DMS153 (cell line): Measurements from ENCODE around the gene DNAH10.

ENCODE experiments used
- DNase-seq: peaks from one replicate; lab custom pipeline; 2025; lab: John Stamatoyannopoulos, UW

DNAH10 gene

DNA sequence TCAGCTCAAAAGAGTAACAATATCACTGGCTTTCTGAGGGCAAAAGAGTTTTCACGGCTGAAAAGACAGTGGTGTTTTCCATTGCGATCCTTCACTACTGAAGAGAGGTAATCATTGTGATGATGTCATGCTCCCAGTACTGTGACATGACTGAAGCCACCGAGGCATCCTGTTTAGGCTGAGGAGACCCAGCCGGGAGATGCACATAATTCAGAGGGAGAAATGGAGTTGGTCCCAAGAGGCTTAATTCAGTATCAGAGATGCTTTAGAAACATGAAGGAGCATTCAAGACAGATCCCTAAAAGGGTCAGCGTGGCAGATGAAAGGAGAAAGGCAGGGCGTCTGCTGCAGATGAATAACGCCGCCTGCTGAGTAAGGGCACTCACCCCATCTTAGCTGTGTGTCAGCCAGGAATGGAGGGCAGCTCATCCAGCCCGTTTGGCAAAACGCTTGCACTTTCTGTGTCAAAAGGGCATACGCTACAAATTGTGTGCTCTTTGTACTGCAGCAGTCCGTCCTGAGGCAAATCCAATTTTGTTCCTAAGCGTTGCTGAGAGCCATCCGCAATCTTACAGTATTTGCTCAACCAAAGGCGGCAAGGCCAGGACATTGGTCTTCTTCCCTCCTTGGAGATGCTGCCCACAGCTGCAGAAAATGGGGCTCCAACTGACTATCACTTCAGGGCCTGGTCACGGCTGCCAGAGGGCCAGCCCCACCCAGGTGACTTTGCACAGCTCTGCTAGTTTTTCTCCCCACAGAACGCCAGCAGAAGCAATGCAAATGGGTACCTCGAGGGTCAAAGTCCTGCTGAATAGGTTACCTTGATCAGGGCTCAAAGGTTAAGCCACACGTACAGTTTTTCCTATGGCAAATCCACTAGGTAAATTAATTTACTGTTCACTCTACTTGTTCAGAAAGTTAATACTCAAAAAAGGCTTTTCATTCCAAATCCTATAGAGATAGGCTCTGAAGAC lies 187.0 kb downstream of the DNAH10 start:
- DNase-seq: no peak

DNA sequence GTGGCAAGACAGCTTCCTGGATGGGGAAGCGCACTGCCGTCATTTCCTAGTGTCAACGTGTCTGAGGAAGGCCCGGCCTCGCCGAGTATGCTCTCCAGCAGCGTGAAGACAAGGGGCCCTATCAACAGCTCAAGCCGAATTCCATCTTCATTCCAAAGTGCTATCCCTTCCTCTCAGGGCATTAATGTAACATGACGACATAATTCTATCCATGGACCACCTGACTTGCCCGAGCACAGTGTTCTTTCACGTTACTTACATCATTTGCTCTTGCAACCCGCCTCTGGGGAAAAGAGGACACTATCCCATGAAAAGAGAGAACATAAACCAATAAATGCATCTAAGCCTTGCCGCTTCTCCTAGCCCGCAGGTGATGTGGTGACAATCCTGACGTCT lies 187.7 kb downstream of the DNAH10 start:
- DNase-seq: no peak

DNA sequence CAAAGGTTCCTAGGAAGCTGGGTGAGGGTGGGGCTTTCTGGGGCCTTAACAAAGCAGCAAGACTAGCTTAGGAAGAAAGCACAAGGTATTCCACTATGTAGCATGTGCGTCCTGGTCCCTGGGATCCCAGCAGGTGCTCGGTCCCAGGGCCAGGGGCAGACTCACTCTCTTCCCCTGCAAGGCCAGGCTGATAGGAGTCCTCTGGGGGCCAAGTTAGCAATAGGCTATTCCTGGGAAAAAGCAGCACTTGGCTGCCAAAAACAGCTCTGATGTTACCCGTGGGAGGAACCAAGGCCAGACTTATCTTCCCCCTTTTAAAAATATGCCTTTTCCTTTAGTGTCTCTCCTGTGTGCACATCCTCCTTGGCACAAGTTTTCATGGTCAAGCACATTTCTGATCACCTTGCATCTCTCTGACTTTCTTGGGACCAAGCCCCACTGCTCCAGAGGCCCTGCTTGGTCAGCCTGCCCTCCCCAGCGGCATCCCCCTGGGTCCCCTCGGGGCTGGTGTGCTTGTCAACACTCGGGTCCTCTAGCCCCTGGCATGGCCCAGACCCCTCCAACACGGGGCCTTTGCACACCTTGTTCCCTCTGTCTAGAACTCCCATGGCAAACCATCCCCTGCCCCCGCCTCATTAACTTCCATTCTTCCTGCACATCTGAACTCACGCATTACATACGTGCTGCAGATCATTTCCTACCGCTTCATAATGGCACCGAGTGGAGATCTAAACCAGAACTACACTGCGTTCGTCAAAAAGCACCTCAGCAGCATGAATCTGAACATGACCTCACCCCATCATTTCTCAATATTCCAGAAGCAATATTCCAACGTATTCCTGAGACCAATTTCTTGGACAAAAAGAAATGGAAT lies 188.6 kb downstream of the DNAH10 start:
- no peak for DNase-seq

DNA sequence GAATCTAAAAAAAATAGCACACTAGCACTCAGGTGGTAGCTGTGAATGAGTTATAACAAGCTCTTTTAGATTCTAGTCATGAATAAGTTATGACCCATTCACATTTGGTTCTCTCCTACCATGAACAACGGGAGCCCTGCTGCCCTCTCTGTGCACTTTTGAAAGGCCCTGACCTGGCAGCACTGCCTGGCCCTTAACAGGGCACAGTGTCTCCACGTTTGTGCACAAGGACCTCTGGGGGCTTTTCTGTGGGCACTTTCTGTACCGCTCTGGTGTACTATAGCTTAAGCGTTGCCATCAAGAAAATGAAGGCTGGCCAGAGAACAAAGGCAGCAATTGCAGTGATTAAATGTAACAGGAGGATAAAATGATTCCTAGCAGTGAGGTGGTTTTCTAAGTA lies 189.4 kb downstream of the DNAH10 start:
- no peak for DNase-seq

DNA sequence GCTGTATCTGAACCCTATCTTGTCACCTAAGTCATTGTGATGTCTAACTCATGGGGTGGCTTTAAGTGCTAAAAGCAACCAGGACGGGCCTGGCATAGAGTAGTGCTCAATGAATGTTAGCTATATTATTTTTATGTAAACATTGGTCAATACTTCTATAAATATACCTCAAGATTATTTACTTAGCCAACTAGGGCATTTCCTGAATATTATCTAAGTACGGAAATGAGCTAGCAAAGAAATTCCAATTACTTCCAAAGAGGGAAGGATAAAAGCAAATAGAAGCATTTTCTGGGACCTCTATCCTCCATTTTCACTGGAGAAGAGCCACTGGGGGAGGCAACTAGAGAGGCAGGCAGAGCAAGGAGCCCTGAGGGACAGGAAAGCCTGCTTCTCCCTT lies 189.9 kb downstream of the DNAH10 start:
- no peak for DNase-seq

DNA sequence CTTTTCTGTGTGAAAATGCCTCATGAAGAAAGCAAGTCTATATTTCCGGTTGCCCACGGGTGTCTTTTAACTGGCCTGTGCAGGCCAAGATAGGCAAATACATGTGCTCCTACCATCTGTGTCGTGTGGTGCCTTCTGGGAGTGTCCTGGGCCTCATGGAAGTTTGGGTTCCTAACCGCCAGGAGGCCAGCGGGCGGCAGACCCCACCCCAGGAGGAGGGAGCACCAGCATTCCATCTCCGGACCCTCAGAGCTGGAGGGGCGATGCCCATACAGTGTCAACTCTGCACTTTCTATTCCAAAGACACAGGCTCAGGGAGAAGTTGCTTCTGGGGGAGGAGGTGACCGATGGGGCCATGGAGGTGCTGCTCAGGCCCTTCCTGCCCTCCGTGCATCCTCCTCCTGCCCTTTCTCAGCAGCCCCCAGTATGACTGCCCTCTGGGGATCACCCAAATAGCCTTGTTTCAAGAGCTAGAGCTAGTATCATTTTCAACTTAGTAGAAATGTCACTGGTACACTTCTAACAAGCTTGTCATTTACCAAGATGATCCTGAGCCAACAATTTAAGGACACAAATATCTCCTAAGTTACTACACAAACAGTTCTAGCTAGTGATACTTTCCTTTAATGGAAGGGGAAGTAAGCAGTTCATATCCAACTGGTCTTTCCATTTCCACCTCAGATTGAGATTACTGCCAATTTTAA lies 192.7 kb downstream of the DNAH10 start:
- DNase-seq: no peak

DNA sequence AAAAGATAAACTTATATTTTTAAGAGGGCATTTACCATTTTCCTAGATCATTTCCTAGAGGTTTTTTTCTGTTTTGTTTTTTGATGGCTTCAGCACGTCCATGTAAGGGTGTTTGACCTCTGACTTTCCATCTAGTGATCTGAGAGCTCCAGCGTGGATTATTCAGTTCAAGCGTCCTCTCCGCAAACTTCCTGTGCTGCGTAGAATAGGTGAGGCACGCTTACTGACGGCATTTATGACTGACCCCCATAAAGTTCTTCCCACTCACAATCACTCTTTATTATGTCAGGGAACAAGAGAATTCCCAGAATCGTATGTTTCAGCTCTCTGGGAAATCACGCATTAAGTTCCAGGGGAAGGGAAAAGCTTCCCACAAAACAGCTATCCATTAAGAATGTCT lies 194.1 kb downstream of the DNAH10 start:
- DNase-seq: no peak

DNA sequence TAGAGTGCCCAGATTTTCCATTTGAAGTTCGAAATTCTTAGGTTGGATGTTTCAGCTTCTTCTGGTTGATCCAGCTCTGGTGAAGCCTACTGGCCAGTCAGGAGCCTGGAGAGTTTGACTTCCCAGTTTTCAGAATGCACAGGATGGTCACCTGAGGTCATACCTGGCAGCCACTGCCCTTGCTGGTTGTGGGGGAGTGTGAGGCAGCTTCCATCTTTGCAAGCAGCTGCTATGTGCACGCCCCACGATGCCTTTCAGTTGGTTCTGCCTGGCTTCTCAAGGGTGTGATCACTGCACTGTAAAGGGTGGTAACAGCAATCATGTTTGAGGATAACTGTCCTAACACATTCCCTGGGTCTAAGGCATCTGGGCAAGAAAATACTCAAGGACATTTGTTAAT lies 195.1 kb downstream of the DNAH10 start:
- no peak for DNase-seq

DNA sequence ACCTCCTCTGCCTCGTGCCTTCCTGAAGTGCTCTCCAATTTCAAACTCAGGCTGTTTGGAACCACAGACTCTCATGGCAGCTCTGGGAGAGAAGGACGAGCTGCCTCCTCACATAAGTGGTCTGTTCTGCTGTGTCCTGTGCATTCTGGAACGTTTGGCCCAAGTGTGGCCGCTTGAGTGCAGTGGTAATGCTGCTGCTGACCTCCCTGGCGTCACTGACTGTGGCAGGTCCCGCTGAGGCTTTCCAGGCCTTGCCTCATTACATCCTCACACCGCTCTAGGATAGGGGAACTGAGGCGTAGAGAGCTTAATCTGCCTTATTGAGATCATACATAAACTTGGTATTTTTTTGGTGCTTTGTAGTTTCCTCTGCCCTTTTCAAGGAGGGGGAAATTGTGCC lies 196.4 kb downstream of the DNAH10 start:
- no peak for DNase-seq

DNA sequence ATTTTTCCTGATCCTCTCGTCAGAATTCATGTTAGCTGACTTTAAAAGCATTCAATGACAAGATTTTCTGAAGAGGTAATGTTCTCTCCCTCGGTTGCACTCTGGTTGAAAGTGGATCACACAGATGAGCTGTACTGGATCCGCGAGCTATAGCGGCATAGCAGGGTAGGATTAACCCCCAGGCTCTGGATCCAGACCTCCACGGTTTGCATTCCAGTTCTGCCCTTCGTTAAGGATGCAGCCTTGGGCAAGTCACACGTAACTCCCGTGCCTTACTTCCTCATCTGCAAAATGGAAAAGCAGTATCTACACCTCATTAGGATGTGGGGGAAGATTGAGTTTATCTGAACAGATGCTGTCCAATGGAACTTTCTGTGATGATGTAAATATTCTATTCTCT lies 196.8 kb downstream of the DNAH10 start:
- no peak for DNase-seq

DNA sequence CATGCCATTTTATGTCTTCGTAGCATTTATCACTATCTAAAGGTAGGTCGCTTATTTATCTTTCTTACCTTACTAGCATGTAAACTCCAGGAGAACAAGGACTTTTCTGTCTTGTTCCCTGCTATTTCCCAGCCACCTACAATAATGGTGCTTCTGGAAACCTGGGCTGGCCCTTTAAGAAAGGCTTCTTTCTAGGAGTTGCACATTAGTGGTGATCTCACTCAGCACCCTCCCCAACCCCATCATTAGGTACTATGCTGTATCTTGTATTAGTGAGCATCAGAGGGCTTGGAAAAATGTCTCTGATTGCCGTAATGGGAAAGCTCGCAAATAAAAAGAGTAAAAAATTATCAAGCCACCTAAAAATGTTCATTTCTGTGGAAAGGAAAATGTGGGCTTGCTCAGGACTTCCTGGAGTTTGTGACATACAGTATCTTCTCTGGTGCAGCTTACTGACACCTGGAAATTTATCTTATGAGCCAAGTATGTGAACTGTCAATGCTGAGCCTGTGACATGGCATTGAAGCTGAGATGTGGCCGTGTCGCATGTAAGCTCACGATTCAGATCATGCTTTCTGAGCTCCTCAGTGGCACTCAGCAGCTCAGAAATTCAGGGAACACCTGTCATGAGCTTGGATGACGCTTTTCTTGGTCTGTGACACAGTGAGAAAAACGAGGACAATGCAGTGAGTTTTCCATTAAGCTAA lies 198.1 kb downstream of the DNAH10 start:
- no peak for DNase-seq

DNA sequence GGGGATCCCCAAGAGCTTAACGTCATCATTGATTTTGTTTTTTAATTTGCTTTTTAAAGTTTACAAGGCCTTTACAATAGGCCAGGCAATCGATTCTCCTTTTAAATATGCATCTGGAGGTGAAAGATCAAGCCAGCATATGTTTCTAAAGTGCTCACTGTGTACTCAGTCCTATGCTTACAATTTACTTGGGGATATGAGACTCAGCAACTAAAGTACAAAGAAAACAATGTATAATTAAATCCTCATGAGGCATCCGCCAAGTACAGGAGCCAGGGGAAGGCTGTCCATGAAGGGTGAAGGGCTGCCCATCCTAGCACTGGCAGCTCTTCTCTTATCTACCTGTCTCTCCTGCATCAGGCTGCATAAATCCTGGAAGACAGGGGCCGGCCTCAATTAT lies 198.8 kb downstream of the DNAH10 start:
- no peak for DNase-seq

DNA sequence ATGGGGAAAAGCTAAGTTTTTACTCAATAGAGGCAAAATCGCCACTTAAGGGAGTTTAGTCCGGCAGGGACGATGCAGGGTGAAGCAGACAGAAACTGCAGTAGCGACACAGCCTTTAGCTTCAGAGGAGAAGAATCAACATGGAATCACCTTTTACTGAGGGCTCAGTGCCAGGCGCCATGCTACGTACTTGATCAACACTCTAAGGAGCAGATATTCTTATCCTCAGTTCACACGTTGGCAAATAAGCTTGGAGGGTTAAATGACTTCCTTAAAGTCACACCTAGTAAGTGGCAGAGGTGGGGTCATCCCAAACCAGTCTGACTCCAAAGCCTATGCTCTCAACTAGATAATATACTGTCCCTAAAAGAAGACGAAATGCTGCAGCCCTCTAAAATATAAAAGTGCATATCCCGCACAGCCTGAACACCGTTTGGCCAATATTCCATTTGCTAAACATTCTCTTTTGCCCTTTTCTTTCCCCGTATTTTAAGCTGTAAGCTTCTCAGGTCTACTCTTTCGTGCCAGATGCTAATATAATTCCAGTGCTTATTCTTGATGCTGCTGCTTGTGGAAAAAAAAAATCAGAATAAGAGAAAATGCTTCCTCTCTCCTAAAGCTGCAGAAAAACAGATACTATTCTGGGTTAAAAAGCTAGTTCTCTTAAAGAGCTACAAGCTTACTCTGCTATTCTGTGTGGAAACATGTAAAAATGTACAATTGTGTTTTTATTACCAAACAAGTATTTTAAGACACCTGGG lies 199.7 kb downstream of the DNAH10 start:
- DNase-seq: no peak

DNA sequence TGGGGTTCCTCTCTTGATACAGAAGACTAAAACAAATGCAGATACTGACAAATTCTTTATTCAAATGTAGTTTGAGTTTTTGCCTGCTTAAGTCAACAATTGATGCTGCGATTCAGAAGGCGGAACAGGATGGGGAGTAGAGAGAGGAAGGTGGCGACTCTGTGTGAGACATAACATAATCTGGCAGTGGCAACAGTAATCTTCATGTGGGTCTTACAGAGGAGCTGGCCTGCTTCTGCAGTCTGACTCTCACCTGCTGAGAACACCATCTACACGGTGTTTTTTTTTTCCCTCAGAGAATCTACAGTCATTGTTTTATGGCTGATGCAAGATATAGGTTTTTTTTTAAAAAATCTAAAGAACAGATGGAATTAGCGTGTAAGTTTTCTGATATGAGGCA lies 200.4 kb downstream of the DNAH10 start:
- no peak for DNase-seq

DNA sequence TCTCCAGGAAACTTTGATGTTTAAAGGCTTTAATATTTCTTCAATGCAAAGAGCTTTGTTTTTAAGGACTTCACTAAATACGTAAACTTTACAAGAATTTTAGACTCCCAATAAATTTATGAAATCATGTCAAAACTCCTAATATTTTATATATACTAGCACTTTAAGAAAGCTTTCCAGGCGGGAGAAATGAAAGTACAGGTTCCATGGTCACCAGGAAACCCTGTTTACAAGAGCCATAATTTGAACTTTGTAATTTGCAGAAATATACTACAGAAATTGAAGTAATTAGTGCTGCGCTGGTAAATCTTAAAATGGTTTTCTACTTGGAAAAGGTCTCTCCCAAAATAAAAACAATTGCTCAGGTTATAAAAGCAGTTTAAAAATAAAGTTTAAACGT lies 201.7 kb downstream of the DNAH10 start:
- no peak for DNase-seq

DNA sequence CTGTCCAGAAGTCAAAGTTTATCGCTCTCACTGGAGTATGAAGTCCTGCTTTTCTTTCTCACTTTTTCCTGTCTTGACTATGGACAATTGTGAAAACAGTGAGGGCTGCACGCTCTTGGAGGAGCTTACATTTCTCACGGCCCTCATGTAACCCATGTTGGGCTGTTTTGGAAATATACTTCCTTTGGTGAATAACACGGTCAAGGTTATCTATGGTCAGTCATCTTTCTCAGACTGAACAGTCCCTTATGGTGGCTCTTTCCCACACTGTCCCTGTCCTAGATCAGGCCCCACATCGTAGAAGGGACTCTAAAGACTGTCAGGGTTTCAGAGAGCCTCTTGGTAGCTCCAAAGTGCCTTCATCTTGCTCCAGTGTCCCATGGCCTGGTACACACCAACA lies 203.3 kb downstream of the DNAH10 start:
- no peak for DNase-seq

DNA sequence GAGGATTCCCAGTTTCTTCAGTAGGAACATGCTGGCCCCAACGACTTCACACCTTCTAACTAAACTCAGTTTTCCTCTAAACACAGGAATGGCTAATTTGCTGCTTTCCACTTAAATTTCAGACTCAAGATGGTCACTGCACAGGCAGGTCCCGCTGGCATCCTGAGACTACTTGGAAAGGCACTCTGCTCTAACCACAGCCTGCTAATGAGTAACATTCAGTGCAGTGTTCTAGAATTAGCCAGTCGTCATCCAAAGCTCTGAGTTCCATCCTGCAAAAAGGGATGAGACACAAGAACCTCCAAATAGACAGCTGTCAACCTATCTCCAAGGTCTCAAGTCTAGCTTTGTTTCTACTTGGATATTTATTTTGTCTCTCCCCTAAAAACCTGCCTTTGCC lies 204.5 kb downstream of the DNAH10 start:
- no peak for DNase-seq

DNA sequence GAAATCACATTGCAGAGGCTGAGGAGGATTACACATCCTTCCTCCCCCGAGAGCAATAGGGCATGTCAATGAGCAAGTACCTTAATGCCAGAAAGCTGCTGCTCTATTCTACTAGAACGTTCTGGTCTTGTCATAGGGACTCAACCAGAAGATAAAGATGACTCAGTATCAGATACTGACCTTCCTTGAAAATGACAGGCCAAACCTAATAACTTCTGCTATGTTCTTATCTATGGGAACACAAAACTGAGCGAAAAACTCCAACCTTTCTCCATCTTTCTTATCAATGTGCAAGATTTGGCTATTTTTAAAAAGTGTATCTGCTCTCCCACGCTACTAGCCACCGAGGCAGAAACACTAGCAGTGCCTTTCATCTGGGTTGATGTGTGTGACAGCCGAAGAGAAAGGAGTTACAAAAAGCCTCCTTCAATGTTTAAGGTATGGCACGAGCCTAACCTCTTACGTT lies 205.1 kb downstream of the DNAH10 start:
- DNase-seq: no peak

DNA sequence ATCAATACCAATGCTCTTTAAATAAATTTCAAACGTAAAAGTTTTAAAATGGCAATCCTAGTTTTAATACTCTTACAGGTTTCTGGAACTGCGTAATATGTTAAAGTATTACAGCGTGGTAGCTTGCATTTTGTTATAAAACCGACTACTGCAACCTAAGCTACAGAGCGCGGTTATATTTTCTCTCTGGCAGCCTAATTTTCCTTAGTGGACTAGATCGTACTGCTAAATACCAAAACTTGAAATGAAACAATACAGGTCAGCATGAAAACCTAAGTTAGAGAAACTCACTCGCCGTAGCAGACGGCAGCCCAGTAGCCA lies 209.3 kb downstream of the DNAH10 start:
- no peak for DNase-seq

DNA sequence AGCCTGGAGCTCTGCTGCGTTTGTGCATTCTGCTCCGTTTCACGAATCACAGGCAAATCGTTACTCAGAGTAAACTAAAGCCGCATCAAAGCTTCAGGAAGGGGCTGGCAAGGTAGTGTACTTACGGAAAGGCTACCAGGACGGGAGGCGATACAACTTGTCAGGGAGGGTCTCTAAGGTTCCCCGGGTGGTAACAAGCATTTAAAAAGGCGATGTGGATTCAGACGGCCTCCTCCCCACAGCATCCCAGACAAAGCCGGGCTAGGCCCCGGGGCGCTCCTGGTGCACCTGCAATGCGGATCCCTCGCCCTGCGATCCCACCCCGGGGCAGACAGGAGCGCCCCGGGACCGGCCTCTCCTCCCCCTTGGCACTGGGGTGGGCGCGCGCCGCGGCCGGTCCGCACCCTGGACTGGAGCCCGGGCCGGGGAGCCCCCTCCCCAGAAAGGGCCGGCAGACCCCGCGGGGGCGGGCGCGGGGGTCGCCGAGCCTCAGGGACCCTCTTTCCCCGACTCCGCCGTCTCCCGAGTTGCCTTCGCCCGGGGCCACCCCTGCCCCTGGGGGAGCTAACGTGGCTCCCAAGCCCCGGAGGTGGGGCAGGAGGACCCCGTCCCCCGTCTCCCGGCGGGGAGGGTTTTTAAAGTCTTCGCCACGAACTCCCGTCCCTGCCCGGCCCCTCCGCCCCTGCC lies 209.8 kb downstream of the DNAH10 start:
- no peak for DNase-seq
